ENCODE measurements around the gene TMEM98. TPM values are rescaled to one million over a fixed set of nuclear protein-coding genes. Genes with fewer than 3 reads are reported as not detected.

TMEM98 gene
- total RNA-seq, 2 experiments from 2014 or later = 0.35 to 1.2 TPM

GRCh38 chr17:32903774-32904673, 23.9 kb upstream of the TMEM98 start:
- H3K27ac Mint-ChIP-seq = peak overlapping the region; percentile 67
- ATAC-seq = peak; percentile 51
- peak; percentile 64 for DNase-seq
- H3K4me1 Mint-ChIP-seq = peaks cover 30% of the 10 kb centered on the region
- peaks cover 9% of the 10 kb centered on the region for H3K27me3 Mint-ChIP-seq
- peaks cover 2% of the 10 kb centered on the region for H3K36me3 Mint-ChIP-seq
- CTCF ChIA-PET = interaction anchor here (1.1 to 16.2 kb wide), 5 partner anchors 9 to 121 kb away, joined by 3 to 190 read pairs (median 4); partner anchors contain the start of gene MYO1D
- no peaks in the 10 kb centered on the region for H3K9me3 Mint-ChIP-seq (ENCODE audit: low read depth)
- H3K4me3 Mint-ChIP-seq = no peak overlapping the region

DNA sequence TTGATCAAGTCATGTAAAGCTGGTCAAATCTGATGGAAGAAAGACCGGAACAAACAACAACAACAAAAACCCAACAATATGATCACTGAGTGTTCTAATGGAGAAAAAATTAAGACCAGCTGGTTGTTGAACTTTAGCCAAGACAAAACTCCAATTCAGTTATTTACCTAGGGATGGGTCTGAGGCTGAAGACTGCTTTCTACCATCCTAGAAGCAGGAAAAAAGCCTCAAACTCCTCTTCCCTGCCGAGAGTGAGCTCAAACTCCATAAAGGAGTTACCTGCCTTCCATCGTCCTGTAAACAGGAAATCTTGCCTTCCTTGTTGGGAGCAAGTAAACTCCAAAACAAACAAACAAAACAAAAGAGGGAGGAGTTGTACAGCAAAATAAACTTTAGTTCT, 23.1 kb upstream of the TMEM98 start:
- CTCF ChIA-PET = interaction anchor here (1.1 to 16.2 kb wide), 4 partner anchors 10 to 122 kb away, joined by 3 to 190 read pairs (median 4); partner anchors contain the start of gene MYO1D
- peak overlapping the region; percentile 67 for H3K27ac Mint-ChIP-seq

DNA sequence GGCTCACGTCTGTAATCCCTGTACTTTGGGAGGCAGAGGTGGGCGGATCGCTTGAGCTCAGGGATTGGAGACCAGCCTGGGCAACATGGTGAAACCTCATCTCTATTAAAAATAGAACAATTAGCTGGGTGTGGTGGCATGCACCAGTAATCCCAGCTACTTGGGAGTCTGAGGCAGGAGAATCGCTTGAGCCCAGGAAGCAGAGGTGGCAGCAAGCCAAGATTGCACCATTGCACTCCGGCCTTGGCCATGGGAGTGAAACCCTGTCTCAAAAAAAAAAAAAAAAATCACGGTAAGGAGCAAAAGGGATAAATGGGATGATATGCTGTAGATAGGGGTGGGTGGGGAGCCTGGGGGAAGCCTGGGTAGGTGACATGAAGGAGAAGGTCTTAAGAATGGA, 20.4 kb upstream of the TMEM98 start:
- peaks cover 37% of the 10 kb centered on the region for H3K4me1 Mint-ChIP-seq
- H3K27me3 Mint-ChIP-seq = peaks cover 7% of the 10 kb centered on the region
- CTCF ChIA-PET = interaction anchor here (16.2 kb wide), 1 partner anchor 32 kb away, joined by 190 read pairs; the partner anchor contains the start of gene MYO1D
- DNase-seq = no peak
- no peak for ATAC-seq
- no peaks in the 10 kb centered on the region for H3K9me3 Mint-ChIP-seq (ENCODE audit: low read depth)
- H3K27ac Mint-ChIP-seq = no peak overlapping the region
- no peak overlapping the region for H3K4me3 Mint-ChIP-seq
- no peaks in the 10 kb centered on the region for H3K36me3 Mint-ChIP-seq

More for the DNA sequence above, 23.1 kb upstream of the TMEM98 start:
- Mint-ChIP-seq H3K36me3 (peaks cover 2% of the 10 kb centered on the region), H3K4me1 (peaks cover 34% of the 10 kb centered on the region), H3K9me3 (ENCODE audit: low read depth) (no peaks in the 10 kb centered on the region), H3K27me3 (peaks cover 9% of the 10 kb centered on the region), H3K4me3 (no peak overlapping the region)
- ATAC-seq = no peak
- no peak for DNase-seq

GRCh38 chr17:32909787-32910369, 18.1 kb upstream of the TMEM98 start:
- peak overlapping the region; percentile 26 for H3K27ac Mint-ChIP-seq
- no peaks in the 10 kb centered on the region for H3K36me3 Mint-ChIP-seq
- no peak overlapping the region for H3K4me3 Mint-ChIP-seq
- H3K4me1 Mint-ChIP-seq = peaks cover 37% of the 10 kb centered on the region
- CTCF ChIA-PET = interaction anchor here (0.6 to 16.2 kb wide), 17 partner anchors 10 to 448 kb away, joined by 3 to 190 read pairs (median 4); partner anchors contain the start of genes MYO1D and TMEM98
- H3K27me3 Mint-ChIP-seq = peaks cover 7% of the 10 kb centered on the region
- peak; percentile 87 for DNase-seq
- H3K9me3 Mint-ChIP-seq (ENCODE audit: low read depth) = no peaks in the 10 kb centered on the region
- peak; percentile 84 for ATAC-seq

GRCh38 chr17:32910769-32911168, 17.2 kb upstream of the TMEM98 start:
- no peaks in the 10 kb centered on the region for H3K36me3 Mint-ChIP-seq
- no peaks in the 10 kb centered on the region for H3K9me3 Mint-ChIP-seq (ENCODE audit: low read depth)
- ATAC-seq (no peak), DNase-seq (no peak)
- CTCF ChIA-PET = interaction anchor here (1.0 to 16.2 kb wide), 10 partner anchors 10 to 449 kb away, joined by 3 to 190 read pairs (median 6); partner anchors contain the start of genes MYO1D and TMEM98
- no peak overlapping the region for H3K4me3 Mint-ChIP-seq
- peaks cover 7% of the 10 kb centered on the region for H3K27me3 Mint-ChIP-seq
- no peak overlapping the region for H3K27ac Mint-ChIP-seq
- H3K4me1 Mint-ChIP-seq = peaks cover 39% of the 10 kb centered on the region

- Mint-ChIP-seq H3K36me3 (no peaks in the 10 kb centered on the region), H3K4me1 (peaks cover 48% of the 10 kb centered on the region), H3K9me3 (ENCODE audit: low read depth) (no peaks in the 10 kb centered on the region), H3K4me3 (no peak overlapping the region), H3K27me3 (peaks cover 7% of the 10 kb centered on the region), H3K27ac (no peak overlapping the region)
- CTCF ChIA-PET = interaction anchor here (1.2 to 16.2 kb wide), 4 partner anchors 9 to 130 kb away, joined by 3 to 190 read pairs (median 24); partner anchors contain the start of gene MYO1D
- no peak for ATAC-seq
- no peak for DNase-seq
Observed at GRCh38 chr17:32912218-32912897, 15.6 kb upstream of the TMEM98 start.

- Mint-ChIP-seq H3K4me1 (peaks cover 58% of the 10 kb centered on the region), H3K27ac (peak overlapping the region; percentile 61), H3K27me3 (peaks cover 3% of the 10 kb centered on the region), H3K9me3 (ENCODE audit: low read depth) (no peaks in the 10 kb centered on the region), H3K4me3 (no peak overlapping the region), H3K36me3 (no peaks in the 10 kb centered on the region)
- CTCF ChIA-PET = interaction anchor here (1.2 to 16.2 kb wide), 3 partner anchors 10 to 38 kb away, joined by 3 to 190 read pairs (median 31); partner anchors contain the start of gene MYO1D
- DNase-seq = no peak
- no peak for ATAC-seq
Observed at GRCh38 chr17:32913593-32913992, 14.4 kb upstream of the TMEM98 start.

GRCh38 chr17:32914181-32914580, 13.8 kb upstream of the TMEM98 start:
- Mint-ChIP-seq H3K4me3 (peak overlapping the region; percentile 19), H3K27ac (peak overlapping the region; percentile 68), H3K27me3 (peaks cover 2% of the 10 kb centered on the region), H3K4me1 (peaks cover 58% of the 10 kb centered on the region), H3K36me3 (no peaks in the 10 kb centered on the region), H3K9me3 (ENCODE audit: low read depth) (no peaks in the 10 kb centered on the region)
- peak; percentile 75 for DNase-seq
- CTCF ChIA-PET = interaction anchor here (1.0 to 16.2 kb wide), 5 partner anchors 8 to 109 kb away, joined by 3 to 190 read pairs (median 5); partner anchors contain the start of gene MYO1D
- peak; percentile 63 for ATAC-seq

- DNase-seq (no peak), ATAC-seq (no peak)
- Mint-ChIP-seq H3K27ac (peak overlapping the region; percentile 68), H3K4me3 (peak overlapping the region; percentile 6), H3K36me3 (no peaks in the 10 kb centered on the region), H3K4me1 (peaks cover 51% of the 10 kb centered on the region), H3K9me3 (ENCODE audit: low read depth) (no peaks in the 10 kb centered on the region), H3K27me3 (peaks cover 2% of the 10 kb centered on the region)
- CTCF ChIA-PET = interaction anchor here (1.0 to 16.2 kb wide), 8 partner anchors 9 to 133 kb away, joined by 3 to 190 read pairs (median 4); partner anchors contain the start of gene MYO1D
Observed at GRCh38 chr17:32915245-32915644, 12.7 kb upstream of the TMEM98 start.

- CTCF ChIA-PET = interaction anchor here (1.2 to 16.2 kb wide), 4 partner anchors 19 to 134 kb away, joined by 3 to 190 read pairs (median 17); partner anchors contain the start of gene MYO1D
- H3K9me3 Mint-ChIP-seq (ENCODE audit: low read depth) = no peaks in the 10 kb centered on the region
- H3K27me3 Mint-ChIP-seq = peaks cover 2% of the 10 kb centered on the region
- no peaks in the 10 kb centered on the region for H3K36me3 Mint-ChIP-seq
- peak overlapping the region; percentile 68 for H3K27ac Mint-ChIP-seq
- peaks cover 53% of the 10 kb centered on the region for H3K4me1 Mint-ChIP-seq
- DNase-seq (no peak), ATAC-seq (peak; percentile 35)
- H3K4me3 Mint-ChIP-seq = no peak overlapping the region
Observed at GRCh38 chr17:32916134-32916533, 11.8 kb upstream of the TMEM98 start.

DNA sequence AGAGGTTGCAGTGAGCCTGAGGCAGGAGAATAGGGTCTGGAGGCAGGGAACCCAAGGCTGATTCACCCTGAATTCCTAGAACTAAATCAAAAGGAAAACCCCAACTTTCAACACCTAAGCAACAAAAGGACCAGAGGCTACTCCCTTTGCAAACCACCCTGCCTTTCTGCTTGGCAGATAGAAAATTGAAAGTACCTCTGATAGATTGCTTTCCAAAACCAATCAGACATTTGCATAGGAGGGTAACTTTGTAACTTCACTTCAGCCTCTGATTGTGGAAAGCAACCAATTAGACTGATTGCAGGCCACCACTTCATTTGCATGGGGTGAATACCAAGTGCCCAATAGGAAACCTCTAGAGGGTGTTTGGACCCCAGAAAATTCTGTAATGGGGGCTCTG, 10.9 kb upstream of the TMEM98 start:
- no peaks in the 10 kb centered on the region for H3K36me3 Mint-ChIP-seq
- no peak overlapping the region for H3K4me3 Mint-ChIP-seq
- peak overlapping the region; percentile 68 for H3K27ac Mint-ChIP-seq
- CTCF ChIA-PET = interaction anchor here (1.2 to 16.2 kb wide), 3 partner anchors 18 to 41 kb away, joined by 3 to 190 read pairs (median 31); partner anchors contain the start of gene MYO1D
- ATAC-seq (no peak), DNase-seq (no peak)
- peaks cover 53% of the 10 kb centered on the region for H3K4me1 Mint-ChIP-seq
- H3K9me3 Mint-ChIP-seq (ENCODE audit: low read depth) = no peaks in the 10 kb centered on the region
- H3K27me3 Mint-ChIP-seq = no peaks in the 10 kb centered on the region

- H3K36me3 Mint-ChIP-seq = no peaks in the 10 kb centered on the region
- H3K27me3 Mint-ChIP-seq = no peaks in the 10 kb centered on the region
- CTCF ChIA-PET = interaction anchor here (1.2 to 16.2 kb wide), 2 partner anchors 19 to 42 kb away, joined by 4 to 190 read pairs; partner anchors contain the start of gene MYO1D
- ATAC-seq = no peak
- peak overlapping the region; percentile 2 for H3K4me3 Mint-ChIP-seq
- H3K4me1 Mint-ChIP-seq = peaks cover 53% of the 10 kb centered on the region
- no peak for DNase-seq
- no peaks in the 10 kb centered on the region for H3K9me3 Mint-ChIP-seq (ENCODE audit: low read depth)
- H3K27ac Mint-ChIP-seq = peak overlapping the region; percentile 9
Observed at GRCh38 chr17:32917842-32918241, 10.1 kb upstream of the TMEM98 start.

Measured in activated CD8-positive, alpha-beta memory T cell treated with anti-CD3 and anti-CD28 coated beads, Interleukin-2, amount 10 ng/mL, durations not matched to agents 7 days and 5 days (primary cell).